Astrocyte of the cerebellum (primary cell): ENCODE data around the gene SPOCD1.

ENCODE experiments used
- DNase-seq: peaks from one replicate; pipeline ENCODE4 v3.0.0-alpha.2; 2011; ENCODE audit warnings: low read depth
- H3K4me3 ChIP-seq: 2 replicates; pipeline ENCODE4 v1.5.1; 2011; ENCODE audit warnings: mild to moderate bottlenecking, low read depth, low read length, moderate library complexity
- in situ Hi-C: cut with HindIII; loops from 2 replicates; pipeline ENCODE4 v1.10.0; 2017; ENCODE audit warnings: low sequenced_read_pairs
- TF ChIP-seq, protein P1 (sequence below): IDR thresholded peaks from 2 replicates; pipeline ENCODE4 v1.5.1; 2012; ENCODE audit warnings: low read length, low read depth, moderate library complexity, mild to moderate bottlenecking; ENCODE audit errors: missing control alignments

SPOCD1 gene

GRCh38 chr1:31798433-31799195, 17.2 kb downstream of the SPOCD1 start:
- peak; percentile 50 for DNase-seq
- peak overlapping the region; percentile 54 for H3K4me3 ChIP-seq
- in situ Hi-C loops: loop anchor here (25.0 kb wide), 1 partner anchor 164 kb away; no protein-coding TSS in a partner anchor
- TF ChIP-seq, protein P1, sequence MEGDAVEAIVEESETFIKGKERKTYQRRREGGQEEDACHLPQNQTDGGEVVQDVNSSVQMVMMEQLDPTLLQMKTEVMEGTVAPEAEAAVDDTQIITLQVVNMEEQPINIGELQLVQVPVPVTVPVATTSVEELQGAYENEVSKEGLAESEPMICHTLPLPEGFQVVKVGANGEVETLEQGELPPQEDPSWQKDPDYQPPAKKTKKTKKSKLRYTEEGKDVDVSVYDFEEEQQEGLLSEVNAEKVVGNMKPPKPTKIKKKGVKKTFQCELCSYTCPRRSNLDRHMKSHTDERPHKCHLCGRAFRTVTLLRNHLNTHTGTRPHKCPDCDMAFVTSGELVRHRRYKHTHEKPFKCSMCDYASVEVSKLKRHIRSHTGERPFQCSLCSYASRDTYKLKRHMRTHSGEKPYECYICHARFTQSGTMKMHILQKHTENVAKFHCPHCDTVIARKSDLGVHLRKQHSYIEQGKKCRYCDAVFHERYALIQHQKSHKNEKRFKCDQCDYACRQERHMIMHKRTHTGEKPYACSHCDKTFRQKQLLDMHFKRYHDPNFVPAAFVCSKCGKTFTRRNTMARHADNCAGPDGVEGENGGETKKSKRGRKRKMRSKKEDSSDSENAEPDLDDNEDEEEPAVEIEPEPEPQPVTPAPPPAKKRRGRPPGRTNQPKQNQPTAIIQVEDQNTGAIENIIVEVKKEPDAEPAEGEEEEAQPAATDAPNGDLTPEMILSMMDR: no peak

- no peak for DNase-seq
- H3K4me3 ChIP-seq: peak overlapping the region; percentile 54
- TF ChIP-seq, protein P1: no peak
- in situ Hi-C loops: loop anchor here (25.0 kb wide), 1 partner anchor 164 kb away; no protein-coding TSS in a partner anchor
Observed at GRCh38 chr1:31798086-31798432, 17.8 kb downstream of the SPOCD1 start.

DNA sequence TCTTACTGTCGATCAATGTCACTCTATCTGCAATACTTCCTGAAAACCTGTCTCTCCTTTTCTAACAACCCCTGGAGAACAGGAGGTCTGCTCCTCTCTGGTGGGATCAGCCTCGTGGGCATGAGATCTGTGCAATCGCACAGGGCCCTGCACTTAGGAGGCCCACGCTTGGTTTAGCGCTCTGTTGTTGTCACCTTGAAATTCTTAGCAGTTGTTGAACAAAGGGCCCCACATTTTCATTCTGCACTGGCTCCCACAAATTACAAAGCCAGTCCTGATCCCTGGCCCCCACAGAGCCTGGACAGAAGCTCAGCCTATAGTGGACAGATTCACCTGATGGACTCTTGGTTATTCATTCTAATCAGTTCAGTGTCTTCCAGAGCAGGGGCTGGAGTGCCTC, 18.6 kb downstream of the SPOCD1 start:
- peak overlapping the region; percentile 54 for H3K4me3 ChIP-seq
- DNase-seq: no peak
- in situ Hi-C loops: loop anchor here (25.0 kb wide), 1 partner anchor 165 kb away; no protein-coding TSS in a partner anchor
- TF ChIP-seq, protein P1: no peak

- peak overlapping the region; percentile 54 for H3K4me3 ChIP-seq
- DNase-seq: no peak
- in situ Hi-C loops: loop anchor here (25.0 kb wide), 1 partner anchor 166 kb away; no protein-coding TSS in a partner anchor
- TF ChIP-seq, protein P1: no peak
Observed at GRCh38 chr1:31796707-31797106, 19.1 kb downstream of the SPOCD1 start.

DNA sequence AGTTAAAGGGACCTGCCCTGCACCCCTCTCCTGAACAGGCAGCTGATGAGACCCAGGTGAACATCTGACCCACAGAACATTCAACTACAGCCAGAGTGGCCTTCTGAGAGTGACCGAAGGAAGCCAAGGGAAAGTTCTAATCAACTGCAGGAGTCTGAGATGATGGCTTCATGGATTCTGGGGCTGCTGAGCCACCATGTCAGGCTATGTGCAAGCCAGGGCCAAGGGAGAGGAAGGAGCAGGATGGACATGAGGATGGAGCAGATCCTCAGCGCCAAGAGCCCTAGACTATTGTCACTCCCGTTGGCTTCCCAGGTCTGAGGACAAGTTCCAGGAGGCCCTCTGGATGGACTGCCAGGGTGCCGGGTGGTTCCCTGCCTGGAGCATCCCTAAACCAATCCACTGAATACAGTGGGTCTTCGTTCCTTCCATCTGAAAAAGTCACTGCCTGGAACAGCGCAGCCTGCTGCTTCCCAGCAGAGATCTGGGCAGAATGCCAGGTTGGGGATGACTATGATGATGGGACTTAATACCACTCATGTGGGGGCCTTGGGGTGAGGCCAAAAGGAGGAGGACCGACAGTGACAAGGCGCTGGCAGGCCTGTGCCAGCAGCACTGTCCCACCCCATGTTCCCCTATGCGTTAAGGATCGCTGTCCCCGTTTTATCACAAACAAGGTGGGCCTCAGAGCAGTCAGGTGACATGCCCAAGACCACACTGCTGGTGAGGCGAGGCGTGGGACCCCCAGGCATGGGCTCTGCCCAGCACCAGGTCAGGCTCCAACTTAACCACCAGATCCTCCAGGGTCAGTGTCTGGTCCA, 19.8 kb downstream of the SPOCD1 start:
- peak overlapping the region; percentile 54 for H3K4me3 ChIP-seq
- in situ Hi-C loops: loop anchor here (25.0 kb wide), 1 partner anchor 166 kb away; no protein-coding TSS in a partner anchor
- TF ChIP-seq, protein P1: no peak
- DNase-seq: peak; percentile 47

DNA sequence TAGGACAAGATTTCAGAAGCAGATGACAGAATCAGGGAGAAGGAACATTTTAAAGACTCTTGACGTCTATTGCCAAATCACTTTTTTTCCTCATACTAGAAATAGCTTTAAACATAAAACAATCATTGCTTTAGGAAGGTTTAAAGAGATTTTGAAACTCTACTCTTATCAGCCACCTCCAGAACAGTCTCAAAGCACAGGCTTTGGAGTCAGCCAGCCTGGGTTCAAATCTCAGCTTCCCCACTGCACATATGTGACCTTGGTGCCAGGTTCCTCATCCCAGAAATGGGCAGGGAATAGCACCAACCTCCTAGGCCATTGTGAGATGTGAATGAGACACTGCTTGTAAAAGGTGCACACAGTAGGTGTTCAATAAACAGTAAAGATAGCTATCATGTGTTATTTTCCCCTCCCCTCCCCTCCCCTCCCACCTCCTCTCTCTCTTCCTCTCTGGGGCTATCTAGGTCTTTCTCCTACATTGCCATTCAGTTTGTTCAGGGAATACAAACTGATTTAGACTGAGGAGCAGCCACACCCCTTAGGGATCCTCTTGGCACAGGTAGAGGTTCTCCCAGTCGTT, 20.6 kb downstream of the SPOCD1 start:
- DNase-seq: no peak
- TF ChIP-seq, protein P1: no peak
- in situ Hi-C loops: loop anchor here (25.0 kb wide), 1 partner anchor 167 kb away; no protein-coding TSS in a partner anchor
- no peak overlapping the region for H3K4me3 ChIP-seq
